ENCODE data around the gene MME.

MME gene

DNA sequence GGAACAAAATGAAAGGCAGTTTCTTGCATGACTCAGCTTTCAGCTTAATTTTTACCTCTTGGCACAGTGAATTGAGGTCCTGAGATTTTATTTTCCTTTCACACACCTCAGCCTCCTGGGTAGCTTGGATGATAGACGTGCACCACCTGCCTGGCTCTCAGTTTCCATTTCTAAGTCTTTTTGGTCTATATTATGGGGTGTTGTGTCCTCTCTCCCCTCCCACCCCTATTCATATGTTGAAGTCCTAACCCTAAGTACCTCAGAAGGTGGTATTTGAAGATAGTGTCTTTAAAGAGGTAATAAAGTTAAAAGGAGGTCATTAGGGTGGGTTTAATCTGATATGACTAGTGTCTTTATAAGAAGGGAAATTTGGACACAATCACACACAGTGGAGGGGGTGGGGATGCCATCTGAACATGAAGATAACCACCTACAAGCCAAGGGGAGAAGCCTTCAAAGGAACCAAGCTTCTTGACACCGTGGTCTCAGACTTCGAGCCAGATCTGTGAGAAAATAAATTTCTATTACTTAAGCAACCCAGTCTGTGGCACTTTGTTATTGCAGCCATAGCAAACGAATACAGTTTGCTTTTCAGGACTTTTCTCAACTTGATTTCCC lies 128.2 kb downstream of the MME start:
- Histone ChIP-seq H3K23ac (ENCODE audit: low read length in 2 of 2) (no peak overlapping the region), H2AFZ (ENCODE audit: low read depth, low read length) (no peak overlapping the region), H3K4me3 (ENCODE audit: insufficient read depth in 1 of 2, low read depth in 1 of 2, low read length in 2 of 2) (no peak overlapping the region), H3K27me3 (ENCODE audit: control insufficient read depth in 1 of 2, insufficient read depth in 1 of 2, low read length in 2 of 2) (no peaks in the 10 kb centered on the region), H2AK5ac (ENCODE audit: low read length, severe bottlenecking) (no peak overlapping the region), H3K18ac (ENCODE audit: low read depth in 1 of 2, low read length in 2 of 2) (no peak overlapping the region), H3K36me3 (ENCODE audit: control insufficient read depth in 1 of 2, insufficient read depth in 2 of 2, low read depth in 1 of 2, low read length in 2 of 2) (no peaks in the 10 kb centered on the region), H2BK5ac (ENCODE audit: low read depth, low read length, poor library complexity, severe bottlenecking) (no peak overlapping the region), H3K4ac (ENCODE audit: low read depth in 1 of 2, low read length in 2 of 2) (no peak overlapping the region), H2BK12ac (ENCODE audit: low read length in 2 of 2) (no peak overlapping the region), H2BK120ac (ENCODE audit: low read depth, low read length) (no peak overlapping the region), H3K9ac (ENCODE audit: low read length) (no peak overlapping the region), H4K8ac (ENCODE audit: low read length) (no peak overlapping the region), H2BK15ac (ENCODE audit: low read depth, poor library complexity, severe bottlenecking) (no peak overlapping the region), H3K4me1 (ENCODE audit: control insufficient read depth, insufficient read depth, low read depth, low read length) (no peaks in the 10 kb centered on the region), H3K14ac (ENCODE audit: low read length in 2 of 2) (no peak overlapping the region), H4K91ac (ENCODE audit: low read length) (no peak overlapping the region), H3K27ac (ENCODE audit: low read length, poor library complexity, severe bottlenecking) (no peak overlapping the region), H3K79me1 (replicated peaks; ENCODE audit: low read length, poor library complexity, severe bottlenecking) (no peaks in the 10 kb centered on the region), H3K9me3 (ENCODE audit: control insufficient read depth, low read length) (no peaks in the 10 kb centered on the region), H3K4me2 (ENCODE audit: low read length, poor library complexity, severe bottlenecking) (no peak overlapping the region)
- WGBS: 89% methylated on average over 2 of the region's 4 CpGs
- DNase-seq: no peak

DNA sequence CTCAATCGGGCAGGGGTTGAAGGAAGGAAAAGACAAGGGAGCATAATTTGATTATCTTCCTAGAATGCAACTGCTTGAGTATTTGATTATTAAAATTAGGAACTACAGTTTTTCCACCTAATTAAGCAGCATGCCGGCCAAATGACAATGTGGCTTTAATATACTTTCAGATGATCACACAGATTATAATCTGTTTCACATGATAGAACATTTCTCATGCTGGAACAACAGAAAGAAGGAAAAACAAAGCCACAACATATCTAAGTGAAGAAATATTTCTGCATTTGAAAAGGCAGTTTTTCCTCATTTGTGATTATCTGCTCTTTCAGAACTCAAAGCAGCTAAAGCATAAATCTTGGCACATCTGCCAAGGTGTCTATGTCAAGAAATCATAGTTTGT lies 130.6 kb downstream of the MME start:
- H3K4me1 ChIP-seq (ENCODE audit: control insufficient read depth, insufficient read depth, low read depth, low read length): no peaks in the 10 kb centered on the region
- H2AFZ ChIP-seq (ENCODE audit: low read depth, low read length): no peak overlapping the region
- H4K91ac ChIP-seq (ENCODE audit: low read length): no peak overlapping the region
- H3K4me3 ChIP-seq (ENCODE audit: insufficient read depth in 1 of 2, low read depth in 1 of 2, low read length in 2 of 2): no peak overlapping the region
- no peak overlapping the region for H3K23ac ChIP-seq (ENCODE audit: low read length in 2 of 2)
- no peak overlapping the region for H4K8ac ChIP-seq (ENCODE audit: low read length)
- no peak overlapping the region for H2AK5ac ChIP-seq (ENCODE audit: low read length, severe bottlenecking)
- no peak overlapping the region for H3K9ac ChIP-seq (ENCODE audit: low read length)
- H3K14ac ChIP-seq (ENCODE audit: low read length in 2 of 2): no peak overlapping the region
- no peak overlapping the region for H3K27ac ChIP-seq (ENCODE audit: low read length, poor library complexity, severe bottlenecking)
- no peak overlapping the region for H2BK120ac ChIP-seq (ENCODE audit: low read depth, low read length)
- no peak overlapping the region for H3K18ac ChIP-seq (ENCODE audit: low read depth in 1 of 2, low read length in 2 of 2)
- H3K79me1 ChIP-seq (replicated peaks; ENCODE audit: low read length, poor library complexity, severe bottlenecking): no peaks in the 10 kb centered on the region
- no peaks in the 10 kb centered on the region for H3K36me3 ChIP-seq (ENCODE audit: control insufficient read depth in 1 of 2, insufficient read depth in 2 of 2, low read depth in 1 of 2, low read length in 2 of 2)
- H3K27me3 ChIP-seq (ENCODE audit: control insufficient read depth in 1 of 2, insufficient read depth in 1 of 2, low read length in 2 of 2): no peaks in the 10 kb centered on the region
- H3K4ac ChIP-seq (ENCODE audit: low read depth in 1 of 2, low read length in 2 of 2): no peak overlapping the region
- H3K9me3 ChIP-seq (ENCODE audit: control insufficient read depth, low read length): no peaks in the 10 kb centered on the region
- no peak overlapping the region for H2BK15ac ChIP-seq (ENCODE audit: low read depth, poor library complexity, severe bottlenecking)
- no CpG with 5 or more reads among the region's 2 CpGs for WGBS
- no peak overlapping the region for H2BK12ac ChIP-seq (ENCODE audit: low read length in 2 of 2)
- no peak for DNase-seq
- no peak overlapping the region for H3K4me2 ChIP-seq (ENCODE audit: low read length, poor library complexity, severe bottlenecking)
- no peak overlapping the region for H2BK5ac ChIP-seq (ENCODE audit: low read depth, low read length, poor library complexity, severe bottlenecking)

GRCh38 chr3:155211266-155211665 lies 131.1 kb downstream of the MME start:
- Histone ChIP-seq H3K4me1 (ENCODE audit: control insufficient read depth, insufficient read depth, low read depth, low read length) (no peaks in the 10 kb centered on the region), H3K79me1 (replicated peaks; ENCODE audit: low read length, poor library complexity, severe bottlenecking) (no peaks in the 10 kb centered on the region), H3K27me3 (ENCODE audit: control insufficient read depth in 1 of 2, insufficient read depth in 1 of 2, low read length in 2 of 2) (no peaks in the 10 kb centered on the region), H2BK5ac (ENCODE audit: low read depth, low read length, poor library complexity, severe bottlenecking) (no peak overlapping the region), H3K4me2 (ENCODE audit: low read length, poor library complexity, severe bottlenecking) (no peak overlapping the region), H3K9me3 (ENCODE audit: control insufficient read depth, low read length) (no peaks in the 10 kb centered on the region), H4K8ac (ENCODE audit: low read length) (no peak overlapping the region), H3K27ac (ENCODE audit: low read length, poor library complexity, severe bottlenecking) (no peak overlapping the region), H3K18ac (ENCODE audit: low read depth in 1 of 2, low read length in 2 of 2) (no peak overlapping the region), H2AFZ (ENCODE audit: low read depth, low read length) (no peak overlapping the region), H3K9ac (ENCODE audit: low read length) (no peak overlapping the region), H3K23ac (ENCODE audit: low read length in 2 of 2) (no peak overlapping the region), H3K4me3 (ENCODE audit: insufficient read depth in 1 of 2, low read depth in 1 of 2, low read length in 2 of 2) (no peak overlapping the region), H2BK12ac (ENCODE audit: low read length in 2 of 2) (no peak overlapping the region), H3K36me3 (ENCODE audit: control insufficient read depth in 1 of 2, insufficient read depth in 2 of 2, low read depth in 1 of 2, low read length in 2 of 2) (no peaks in the 10 kb centered on the region), H3K14ac (ENCODE audit: low read length in 2 of 2) (no peak overlapping the region), H3K4ac (ENCODE audit: low read depth in 1 of 2, low read length in 2 of 2) (no peak overlapping the region), H2BK15ac (ENCODE audit: low read depth, poor library complexity, severe bottlenecking) (no peak overlapping the region), H4K91ac (ENCODE audit: low read length) (no peak overlapping the region), H2AK5ac (ENCODE audit: low read length, severe bottlenecking) (no peak overlapping the region), H2BK120ac (ENCODE audit: low read depth, low read length) (no peak overlapping the region)
- no peak for DNase-seq
- WGBS: 65% methylated on average over 2 of the region's 2 CpGs

- H3K4me1 ChIP-seq (ENCODE audit: control insufficient read depth, insufficient read depth, low read depth, low read length): no peaks in the 10 kb centered on the region
- no peak overlapping the region for H3K4ac ChIP-seq (ENCODE audit: low read depth in 1 of 2, low read length in 2 of 2)
- no peaks in the 10 kb centered on the region for H3K9me3 ChIP-seq (ENCODE audit: control insufficient read depth, low read length)
- H3K4me2 ChIP-seq (ENCODE audit: low read length, poor library complexity, severe bottlenecking): no peak overlapping the region
- no peaks in the 10 kb centered on the region for H3K36me3 ChIP-seq (ENCODE audit: control insufficient read depth in 1 of 2, insufficient read depth in 2 of 2, low read depth in 1 of 2, low read length in 2 of 2)
- no peaks in the 10 kb centered on the region for H3K27me3 ChIP-seq (ENCODE audit: control insufficient read depth in 1 of 2, insufficient read depth in 1 of 2, low read length in 2 of 2)
- H3K4me3 ChIP-seq (ENCODE audit: insufficient read depth in 1 of 2, low read depth in 1 of 2, low read length in 2 of 2): no peak overlapping the region
- no peaks in the 10 kb centered on the region for H3K79me1 ChIP-seq (replicated peaks; ENCODE audit: low read length, poor library complexity, severe bottlenecking)
- H3K14ac ChIP-seq (ENCODE audit: low read length in 2 of 2): no peak overlapping the region
- no peak for DNase-seq
- no peak overlapping the region for H3K27ac ChIP-seq (ENCODE audit: low read length, poor library complexity, severe bottlenecking)
- no peak overlapping the region for H2BK12ac ChIP-seq (ENCODE audit: low read length in 2 of 2)
- H2BK5ac ChIP-seq (ENCODE audit: low read depth, low read length, poor library complexity, severe bottlenecking): no peak overlapping the region
- no peak overlapping the region for H3K23ac ChIP-seq (ENCODE audit: low read length in 2 of 2)
- H4K8ac ChIP-seq (ENCODE audit: low read length): no peak overlapping the region
- no peak overlapping the region for H2AFZ ChIP-seq (ENCODE audit: low read depth, low read length)
- H4K91ac ChIP-seq (ENCODE audit: low read length): no peak overlapping the region
- H3K9ac ChIP-seq (ENCODE audit: low read length): no peak overlapping the region
- H3K18ac ChIP-seq (ENCODE audit: low read depth in 1 of 2, low read length in 2 of 2): no peak overlapping the region
- H2AK5ac ChIP-seq (ENCODE audit: low read length, severe bottlenecking): no peak overlapping the region
- H2BK15ac ChIP-seq (ENCODE audit: low read depth, poor library complexity, severe bottlenecking): no peak overlapping the region
- no peak overlapping the region for H2BK120ac ChIP-seq (ENCODE audit: low read depth, low read length)
Measured at GRCh38 chr3:155211940-155212339, 131.8 kb downstream of the MME start.

All from mesenchymal stem cell (in vitro differentiated cells and primary cell).